Activated CD4-positive, alpha-beta memory T cell treated with anti-CD3 and anti-CD28 coated beads for 36 hours (primary cell): ENCODE measurements around the gene GPS2. TPM values are rescaled to one million over a fixed set of nuclear protein-coding genes. Genes with fewer than 3 reads are reported as not detected.

Experiments used
- CTCF ChIA-PET: fragments of 350-600 bp; sonication (Branson Sonifier 250); formaldehyde crosslinking; loops from one replicate; lab custom pipeline; 2021; ENCODE audit warnings: antibody characterized with exemption, inconsistent platforms; lab: Charles Lee
- POLR2A ChIA-PET: fragments of 350-600 bp; sonication (Branson Sonifier 250); formaldehyde crosslinking; loops from one replicate; lab custom pipeline; 2021; ENCODE audit warnings: antibody characterized with exemption; lab: Charles Lee
- DNase-seq: peaks from one replicate; pipeline ENCODE4 v3.0.0-alpha.2; 2020
- H3K27ac Mint-ChIP-seq: one replicate; pipeline ENCODE4 v1.8.0; 2021; ENCODE audit warnings: mixed read lengths
- H3K27me3 Mint-ChIP-seq: one replicate; pipeline ENCODE4 v1.8.0; 2021; ENCODE audit warnings: mixed read lengths
- H3K36me3 Mint-ChIP-seq: one replicate; pipeline ENCODE4 v1.8.0; 2021; ENCODE audit warnings: mixed read lengths
- H3K4me1 Mint-ChIP-seq: one replicate; pipeline ENCODE4 v1.8.0; 2021; ENCODE audit warnings: low read depth, mixed read lengths
- H3K4me3 Mint-ChIP-seq: one replicate; pipeline ENCODE4 v1.8.0; 2021; ENCODE audit warnings: mild to moderate bottlenecking, mixed read lengths
- H3K9me3 Mint-ChIP-seq: one replicate; pipeline ENCODE4 v1.8.0; 2021; ENCODE audit warnings: mixed read lengths
- intact Hi-C: fragments of 100-400 bp; cut with micrococcal nuclease; formaldehyde crosslinking; loops from one replicate; pipeline ENCODE4 v1.15.1; 2023
- total RNA-seq, 2 experiments: library from RNA; stranded (reverse); gene quantifications; one replicate each; pipeline ENCODE4 v1.2.3, GENCODE V29; 2021

Gene GPS2
- total RNA-seq, 2 experiments from 2014 or later, result 34.9 to 38.7 TPM

GRCh38 chr17:7317161-7317803, 2.1 kb upstream of the GPS2 start:
- CTCF ChIA-PET, result interaction anchor here (1.3 kb wide), 1 partner anchor 21 kb away, joined by 3 read pairs; no protein-coding TSS in a partner anchor
- POLR2A ChIA-PET, result interaction anchor here (0.8 kb wide), 1 partner anchor 12 kb away, joined by 3 read pairs; the partner anchor contains the start of gene NEURL4
- H3K36me3 Mint-ChIP-seq, result peaks cover 32% of the 10 kb centered on the region

GRCh38 chr17:7315570-7316235, 543 bp upstream of the GPS2 start:
- Mint-ChIP-seq H3K4me3 (peak overlapping the region; percentile 87), H3K9me3 (no peaks in the 10 kb centered on the region), H3K27ac (peak overlapping the region; percentile 88), H3K27me3 (no peaks in the 10 kb centered on the region), H3K4me1 (peaks cover 44% of the 10 kb centered on the region), H3K36me3 (peaks cover 39% of the 10 kb centered on the region)
- no peak for DNase-seq
- POLR2A ChIA-PET, result interaction anchor here (0.9 to 1.0 kb wide), 2 partner anchors 20 to 168 kb away, joined by 3 to 5 read pairs; partner anchors contain the start of genes ACAP1 and POLR2A
- CTCF ChIA-PET, result interaction anchor here (1.4 to 2.6 kb wide), 3 partner anchors 9 to 40 kb away, joined by 3 to 7 read pairs (median 6); partner anchors contain the start of gene NEURL4
- intact Hi-C loops, result loop anchor here (1.0 to 2.0 kb wide), 2 partner anchors 14 to 35 kb away; partner anchors contain the start of gene NEURL4

More at GRCh38 chr17:7317161-7317803, 2.1 kb upstream of the GPS2 start:
- Mint-ChIP-seq H3K27ac (peak overlapping the region; percentile 2), H3K4me1 (peaks cover 31% of the 10 kb centered on the region), H3K9me3 (no peaks in the 10 kb centered on the region), H3K27me3 (no peaks in the 10 kb centered on the region), H3K4me3 (peak overlapping the region; percentile 39)
- intact Hi-C loops, result no loop called here
- DNase-seq, result no peak

- POLR2A ChIA-PET, result interaction anchor here (0.8 to 2.3 kb wide), 7 partner anchors 16 to 269 kb away, joined by 3 to 19 read pairs (median 3); partner anchors contain the start of genes ACAP1, DVL2, MPDU1 and PHF23
- CTCF ChIA-PET, result interaction anchor here (0.9 to 2.6 kb wide), 4 partner anchors 9 to 122 kb away, joined by 3 to 7 read pairs (median 4); no protein-coding TSS in a partner anchor
- Mint-ChIP-seq H3K9me3 (no peaks in the 10 kb centered on the region), H3K27ac (peak overlapping the region; percentile 53), H3K27me3 (no peaks in the 10 kb centered on the region), H3K36me3 (peaks cover 55% of the 10 kb centered on the region), H3K4me1 (peaks cover 60% of the 10 kb centered on the region), H3K4me3 (peak overlapping the region; percentile 80)
- intact Hi-C loops, result loop anchor here (2.0 kb wide), 1 partner anchor 37 kb away; no protein-coding TSS in a partner anchor
- DNase-seq, result no peak
Observed at GRCh38 chr17:7313890-7314718, 1.1 kb downstream of the GPS2 start.

GRCh38 chr17:7313088-7313889, 1.9 kb downstream of the GPS2 start:
- CTCF ChIA-PET, result interaction anchor here (0.9 to 2.6 kb wide), 4 partner anchors 10 to 17 kb away, joined by 3 to 7 read pairs (median 4); no protein-coding TSS in a partner anchor
- peaks cover 61% of the 10 kb centered on the region for H3K4me1 Mint-ChIP-seq
- H3K4me3 Mint-ChIP-seq, result peak overlapping the region; percentile 32
- no peaks in the 10 kb centered on the region for H3K27me3 Mint-ChIP-seq
- peak overlapping the region; percentile 56 for H3K27ac Mint-ChIP-seq
- no peaks in the 10 kb centered on the region for H3K9me3 Mint-ChIP-seq
- intact Hi-C loops, result no loop called here
- H3K36me3 Mint-ChIP-seq, result peaks cover 59% of the 10 kb centered on the region
- POLR2A ChIA-PET, result interaction anchor here (0.7 to 2.3 kb wide), 6 partner anchors 16 to 270 kb away, joined by 3 to 19 read pairs (median 4); partner anchors contain the start of genes ACAP1, MPDU1, NEURL4 and PHF23
- DNase-seq, result no peak

GRCh38 chr17:7312432-7313087, 2.6 kb downstream of the GPS2 start:
- Mint-ChIP-seq H3K27me3 (no peaks in the 10 kb centered on the region), H3K27ac (peak overlapping the region; percentile 56), H3K4me1 (peaks cover 61% of the 10 kb centered on the region), H3K36me3 (peaks cover 55% of the 10 kb centered on the region), H3K4me3 (no peak overlapping the region), H3K9me3 (no peaks in the 10 kb centered on the region)
- ChIA-PET POLR2A (interaction anchor here (0.7 to 2.3 kb wide), 5 partner anchors 16 to 271 kb away, joined by 3 to 19 read pairs (median 4); partner anchors contain the start of genes ACAP1, MPDU1 and NEURL4), CTCF (interaction anchor here (0.9 to 1.1 kb wide), 2 partner anchors 11 to 12 kb away, joined by 3 to 6 read pairs; no protein-coding TSS in a partner anchor)
- intact Hi-C loops, result no loop called here
- DNase-seq, result no peak

- CTCF ChIA-PET, result interaction anchor here (1.9 kb wide), 2 partner anchors 13 to 249 kb away, joined by 4 read pairs; no protein-coding TSS in a partner anchor
- Mint-ChIP-seq H3K27ac (peak overlapping the region; percentile 70), H3K27me3 (peaks cover 2% of the 10 kb centered on the region), H3K36me3 (peaks cover 56% of the 10 kb centered on the region), H3K9me3 (no peaks in the 10 kb centered on the region), H3K4me3 (no peak overlapping the region), H3K4me1 (peaks cover 58% of the 10 kb centered on the region)
- DNase-seq, result no peak
- intact Hi-C loops, result no loop called here
- POLR2A ChIA-PET, result interaction anchor here (1.1 to 1.3 kb wide), 2 partner anchors 18 to 266 kb away, joined by 3 read pairs; no protein-coding TSS in a partner anchor
Observed at GRCh38 chr17:7311110-7311705, 4.0 kb downstream of the GPS2 start.

- H3K36me3 Mint-ChIP-seq, result peaks cover 53% of the 10 kb centered on the region
- peak overlapping the region; percentile 85 for H3K4me3 Mint-ChIP-seq
- H3K27me3 Mint-ChIP-seq, result peaks cover 2% of the 10 kb centered on the region
- no peak for DNase-seq
- no peaks in the 10 kb centered on the region for H3K9me3 Mint-ChIP-seq
- POLR2A ChIA-PET, result interaction anchor here (0.6 to 2.4 kb wide), 9 partner anchors 17 to 377 kb away, joined by 3 to 13 read pairs (median 4); partner anchors contain the start of genes ACAP1, NEURL4, POLR2A and TP53
- intact Hi-C loops, result loop anchor here (5.0 kb wide), 2 partner anchors 93 to 533 kb away; partner anchors contain the start of gene TMEM256
- peaks cover 54% of the 10 kb centered on the region for H3K4me1 Mint-ChIP-seq
- CTCF ChIA-PET, result interaction anchor here (1.1 to 1.8 kb wide), 3 partner anchors 11 to 29 kb away, joined by 4 to 9 read pairs (median 6); partner anchors contain the start of gene SLC2A4
- peak overlapping the region; percentile 97 for H3K27ac Mint-ChIP-seq
Observed at GRCh38 chr17:7309628-7310027, 5.5 kb downstream of the GPS2 start.

GRCh38 chr17:7308625-7309433, 6.3 kb downstream of the GPS2 start:
- CTCF ChIA-PET, result interaction anchor here (0.8 to 1.8 kb wide), 6 partner anchors 11 to 252 kb away, joined by 3 to 9 read pairs (median 4); partner anchors contain the start of genes SENP3 and SLC2A4
- intact Hi-C loops, result loop anchor here (5.0 kb wide), 2 partner anchors 93 to 533 kb away; partner anchors contain the start of gene TMEM256
- DNase-seq, result peak; percentile 90
- Mint-ChIP-seq H3K36me3 (peaks cover 53% of the 10 kb centered on the region), H3K27me3 (peaks cover 2% of the 10 kb centered on the region), H3K4me1 (peaks cover 46% of the 10 kb centered on the region), H3K9me3 (no peaks in the 10 kb centered on the region), H3K4me3 (peak overlapping the region; percentile 85), H3K27ac (peak overlapping the region; percentile 97)
- POLR2A ChIA-PET, result interaction anchor here (0.6 to 2.4 kb wide), 14 partner anchors 12 to 378 kb away, joined by 3 to 13 read pairs (median 3); partner anchors contain the start of genes ACAP1, CTDNEP1, ELP5 and NEURL4
